ENCODE measurements around the gene HMCN1. TPM values are rescaled to one million over a fixed set of nuclear protein-coding genes. Genes with fewer than 3 reads are reported as not detected.

HMCN1 gene
- total RNA-seq, 1 experiment from 2014 or later: 0.23 TPM

DNA sequence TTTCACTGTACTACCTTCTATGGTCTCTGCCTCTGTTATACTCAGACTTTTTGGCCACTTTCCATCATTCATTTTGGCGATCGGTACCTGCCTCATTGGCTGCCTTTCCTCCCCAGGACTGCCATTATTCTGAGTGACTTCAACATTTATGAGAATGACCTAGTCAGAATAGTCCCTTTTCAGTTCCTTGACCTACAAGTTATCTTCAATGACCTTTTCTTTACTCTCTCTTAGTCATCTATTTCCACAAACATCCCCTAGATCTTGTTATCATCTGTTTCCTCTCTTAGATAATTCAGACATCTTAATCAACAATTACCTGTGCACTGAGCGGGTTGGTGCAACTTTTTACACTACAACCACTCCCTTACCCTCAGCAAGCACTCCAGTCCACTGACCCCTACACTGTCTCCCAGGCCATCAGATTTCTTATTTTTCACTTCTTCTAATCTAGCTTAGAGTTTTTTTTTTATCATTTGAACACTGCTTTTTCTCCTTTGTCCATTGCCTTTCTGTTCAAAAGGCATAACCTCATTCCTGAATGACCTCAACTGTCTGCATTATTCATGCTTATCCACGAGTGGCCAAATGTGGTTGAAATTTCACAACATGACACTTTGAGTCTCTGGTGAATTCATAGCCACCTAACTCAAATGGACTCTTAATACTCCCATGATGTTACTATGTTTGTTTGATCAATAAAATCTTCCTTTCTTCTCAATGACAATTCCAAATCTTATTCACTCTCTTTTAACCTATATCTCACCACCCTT, 112.7 kb downstream of the HMCN1 start:
- H3K4me3 ChIP-seq (ENCODE audit: low read depth in 2 of 2, low read length in 2 of 2): no peak overlapping the region
- ATAC-seq: no peak
- ChIA-PET CTCF (no interaction called here), POLR2A (no interaction called here)
- BruUV-seq (replicated peaks): no TSS peak
- no peaks in the 10 kb centered on the region for H3K36me3 ChIP-seq (ENCODE audit: control insufficient read depth, insufficient read depth, low read length)
- in situ Hi-C loops (cut with HindIII; ENCODE audit: low pct_unique_long_range_greater_than_20kb, low sequenced_read_pairs) (no loop called here), intact Hi-C loops (cut with micrococcal nuclease; ENCODE audit: unreplicated experiment) (loop anchor here (5.0 kb wide), 1 partner anchor 245 kb away; no protein-coding TSS in a partner anchor)
- H3K9me3 ChIP-seq (ENCODE audit: control insufficient read depth, insufficient read depth, low read depth, low read length): no peaks in the 10 kb centered on the region
- H3K4me1 ChIP-seq (ENCODE audit: control insufficient read depth, insufficient read depth, low read length): no peaks in the 10 kb centered on the region
- no peak for DNase-seq (ENCODE audit: low read depth, low spot score)
- TF ChIP-seq POLR2AphosphoS5 (IDR thresholded peaks at IDR 0.05; ENCODE audit: low read depth, low read length) (no peak), SIN3A (IDR thresholded peaks at IDR 0.05; ENCODE audit: borderline replicate concordance, insufficient read depth, low read depth, low read length) (no peak), TCF7L2 (IDR thresholded peaks at IDR 0.05; ENCODE audit: low read depth, low read length) (no peak), CTCF (IDR thresholded peaks at IDR 0.05) (no peak)
- TF ChIP-seq, protein P1, sequence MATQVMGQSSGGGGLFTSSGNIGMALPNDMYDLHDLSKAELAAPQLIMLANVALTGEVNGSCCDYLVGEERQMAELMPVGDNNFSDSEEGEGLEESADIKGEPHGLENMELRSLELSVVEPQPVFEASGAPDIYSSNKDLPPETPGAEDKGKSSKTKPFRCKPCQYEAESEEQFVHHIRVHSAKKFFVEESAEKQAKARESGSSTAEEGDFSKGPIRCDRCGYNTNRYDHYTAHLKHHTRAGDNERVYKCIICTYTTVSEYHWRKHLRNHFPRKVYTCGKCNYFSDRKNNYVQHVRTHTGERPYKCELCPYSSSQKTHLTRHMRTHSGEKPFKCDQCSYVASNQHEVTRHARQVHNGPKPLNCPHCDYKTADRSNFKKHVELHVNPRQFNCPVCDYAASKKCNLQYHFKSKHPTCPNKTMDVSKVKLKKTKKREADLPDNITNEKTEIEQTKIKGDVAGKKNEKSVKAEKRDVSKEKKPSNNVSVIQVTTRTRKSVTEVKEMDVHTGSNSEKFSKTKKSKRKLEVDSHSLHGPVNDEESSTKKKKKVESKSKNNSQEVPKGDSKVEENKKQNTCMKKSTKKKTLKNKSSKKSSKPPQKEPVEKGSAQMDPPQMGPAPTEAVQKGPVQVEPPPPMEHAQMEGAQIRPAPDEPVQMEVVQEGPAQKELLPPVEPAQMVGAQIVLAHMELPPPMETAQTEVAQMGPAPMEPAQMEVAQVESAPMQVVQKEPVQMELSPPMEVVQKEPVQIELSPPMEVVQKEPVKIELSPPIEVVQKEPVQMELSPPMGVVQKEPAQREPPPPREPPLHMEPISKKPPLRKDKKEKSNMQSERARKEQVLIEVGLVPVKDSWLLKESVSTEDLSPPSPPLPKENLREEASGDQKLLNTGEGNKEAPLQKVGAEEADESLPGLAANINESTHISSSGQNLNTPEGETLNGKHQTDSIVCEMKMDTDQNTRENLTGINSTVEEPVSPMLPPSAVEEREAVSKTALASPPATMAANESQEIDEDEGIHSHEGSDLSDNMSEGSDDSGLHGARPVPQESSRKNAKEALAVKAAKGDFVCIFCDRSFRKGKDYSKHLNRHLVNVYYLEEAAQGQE (IDR thresholded peaks at IDR 0.05; ENCODE audit: insufficient read depth in 1 of 2, low read depth in 2 of 2, low read length in 1 of 2): no peak
- no peak overlapping the region for H3K27ac ChIP-seq (ENCODE audit: low read length)
- no peaks in the 10 kb centered on the region; the same call in 1 of the 2 replicates for H3K27me3 ChIP-seq (ENCODE audit: control insufficient read depth, insufficient read depth, low read length)

GRCh38 chr1:185849014-185849413, 114.8 kb downstream of the HMCN1 start:
- no peaks in the 10 kb centered on the region for H3K9me3 ChIP-seq (ENCODE audit: control insufficient read depth, insufficient read depth, low read depth, low read length)
- in situ Hi-C loops (cut with HindIII; ENCODE audit: low pct_unique_long_range_greater_than_20kb, low sequenced_read_pairs) (no loop called here), intact Hi-C loops (cut with micrococcal nuclease; ENCODE audit: unreplicated experiment) (loop anchor here (5.0 kb wide), 1 partner anchor 247 kb away; no protein-coding TSS in a partner anchor)
- TF ChIP-seq, protein P1 (IDR thresholded peaks at IDR 0.05; ENCODE audit: insufficient read depth in 1 of 2, low read depth in 2 of 2, low read length in 1 of 2): no peak
- TF ChIP-seq CTCF (IDR thresholded peaks at IDR 0.05) (no peak), SIN3A (IDR thresholded peaks at IDR 0.05; ENCODE audit: borderline replicate concordance, insufficient read depth, low read depth, low read length) (no peak), POLR2AphosphoS5 (IDR thresholded peaks at IDR 0.05; ENCODE audit: low read depth, low read length) (no peak), TCF7L2 (IDR thresholded peaks at IDR 0.05; ENCODE audit: low read depth, low read length) (no peak)
- DNase-seq (ENCODE audit: low read depth, low spot score) (no peak), ATAC-seq (no peak)
- H3K36me3 ChIP-seq (ENCODE audit: control insufficient read depth, insufficient read depth, low read length): no peaks in the 10 kb centered on the region
- no peak overlapping the region for H3K4me3 ChIP-seq (ENCODE audit: low read depth in 2 of 2, low read length in 2 of 2)
- CTCF ChIA-PET: no interaction called here
- H3K27me3 ChIP-seq (ENCODE audit: control insufficient read depth, insufficient read depth, low read length): no peaks in the 10 kb centered on the region; the same call in 1 of the 2 replicates
- BruUV-seq (replicated peaks): no TSS peak
- H3K4me1 ChIP-seq (ENCODE audit: control insufficient read depth, insufficient read depth, low read length): no peaks in the 10 kb centered on the region
- H3K27ac ChIP-seq (ENCODE audit: low read length): no peak overlapping the region
- POLR2A ChIA-PET: no interaction called here

All from Panc1 (cell line).